Fibroblast of lung (primary cell): ENCODE measurements around the gene FBXL17. TPM values are rescaled to one million over a fixed set of nuclear protein-coding genes. Genes with fewer than 3 reads are reported as not detected.

Experiments used
- DNase-seq, 2 donors: peaks; one replicate each; pipeline versions ENCODE4 v3.0.0 to v3.0.0-alpha.2; 2010; ENCODE audit warnings: low read depth in 2 of 2
- H2AFZ ChIP-seq: 2 replicates; pipeline ENCODE4 v1.5.1; 2012; ENCODE audit warnings: low read length, control low read depth, inconsistent platforms
- H3K27ac ChIP-seq: 2 replicates; pipeline ENCODE4 v1.5.1; 2011; ENCODE audit warnings: low read length, control low read depth; ENCODE audit not compliant: insufficient read depth
- H3K27me3 ChIP-seq: 2 replicates; pipeline ENCODE4 v1.5.1; 2011; ENCODE audit warnings: mild to moderate bottlenecking, low read length; ENCODE audit not compliant: control insufficient read depth, insufficient read depth
- H3K36me3 ChIP-seq: 2 replicates; pipeline ENCODE4 v1.5.1; 2011; ENCODE audit warnings: low read length; ENCODE audit not compliant: control insufficient read depth, insufficient read depth
- H3K4me1 ChIP-seq: 2 replicates; pipeline ENCODE4 v1.5.1; 2011; ENCODE audit warnings: low read length; ENCODE audit not compliant: control insufficient read depth, insufficient read depth; ENCODE audit errors: extremely low read depth
- H3K4me2 ChIP-seq: 2 replicates; pipeline ENCODE4 v1.5.1; 2011; ENCODE audit warnings: low read length, control low read depth; ENCODE audit not compliant: insufficient read depth; ENCODE audit errors: extremely low read depth
- H3K4me3 ChIP-seq, 4 experiments: fragments of 200-600 bp in 1 of 4; sonication (generic) in 1 of 4; replicated peaks in 1 of 4; 2 replicates each; pipeline ENCODE4 v1.5.1; 2011 to 2016; ENCODE audit warnings: low read length in 4 of 4, low read depth in 3 of 4, mild to moderate bottlenecking in 3 of 4, control low read depth in 2 of 4, inconsistent platforms in 1 of 4, mixed read lengths in 1 of 4; ENCODE audit not compliant: insufficient read depth in 1 of 4; ENCODE audit errors: control extremely low read depth in 1 of 4
- H3K79me2 ChIP-seq: 2 replicates; pipeline ENCODE4 v1.5.1; 2012; ENCODE audit warnings: mild to moderate bottlenecking, low read length, inconsistent platforms; ENCODE audit not compliant: control insufficient read depth, insufficient read depth
- H3K9ac ChIP-seq: 2 replicates; pipeline ENCODE4 v1.5.1; 2011; ENCODE audit warnings: mild to moderate bottlenecking, low read length, control low read depth; ENCODE audit not compliant: insufficient read depth
- H3K9me3 ChIP-seq: 2 replicates; pipeline ENCODE4 v1.5.1; 2012; ENCODE audit warnings: low read depth, low read length; ENCODE audit not compliant: control insufficient read depth, insufficient read depth
- H4K20me1 ChIP-seq: 2 replicates; pipeline ENCODE4 v1.5.1; 2011; ENCODE audit warnings: low read length; ENCODE audit not compliant: control insufficient read depth, insufficient read depth; ENCODE audit errors: extremely low read depth
- CTCF ChIP-seq, 2 donors: IDR thresholded peaks in 1 of 2; conservative IDR thresholded peaks in 1 of 2; 1 replicate in 1 of 2; 2 replicates in 1 of 2; pipeline ENCODE4 v1.5.1; 2011 to 2012; ENCODE audit warnings: low read length in 2 of 2, control low read depth in 1 of 2, inconsistent platforms in 1 of 2, low read depth in 1 of 2, mild to moderate bottlenecking in 1 of 2
- EZH2 ChIP-seq: IDR thresholded peaks from 2 replicates; pipeline ENCODE4 v1.5.1; 2012; ENCODE audit warnings: low read length, control low read depth, mild to moderate bottlenecking; ENCODE audit errors: missing control alignments
- polyA plus RNA-seq, 2 donors: library from polyadenylated mRNA; depleted of rRNA in 1 of 2; stranded (reverse) in 1 of 2; unstranded in 1 of 2; fragments of >200 nt; gene quantifications; 2 replicates each; pipeline ENCODE4 v1.2.1, GENCODE V29; 2011 to 2012; ENCODE audit warnings: missing spikeins in 1 of 2
- total RNA-seq: library from RNA; depleted of rRNA; stranded (reverse); fragments of >200 nt; gene quantifications from 2 replicates; pipeline ENCODE4 v1.2.1, GENCODE V29; 2014

The FBXL17 gene
- total and polyA plus RNA-seq, 2 donors (not counting 1 experiment from before 2014, with no cell fraction given) = 7.1 to 8.3 TPM

- Histone ChIP-seq H3K9me3 (no peaks in the 10 kb centered on the region), H3K27me3 (no peaks in the 10 kb centered on the region), H3K4me2 (no peak overlapping the region), H3K36me3 (no peaks in the 10 kb centered on the region), H3K9ac (no peak overlapping the region), H3K27ac (no peak overlapping the region), H3K79me2 (no peaks in the 10 kb centered on the region), H3K4me3 (no peak overlapping the region), H4K20me1 (no peaks in the 10 kb centered on the region), H3K4me1 (no peaks in the 10 kb centered on the region), H2AFZ (no peak overlapping the region)
- peak in 1 of 2 donors; percentile 9 for DNase-seq
- TF ChIP-seq CTCF (conservative IDR thresholded peaks at IDR 0.05 in 1 of 2, IDR thresholded peaks at IDR 0.05 in 1 of 2; ENCODE audit: low read depth in 1 of 2, low read length in 2 of 2) (no peak), EZH2 (no peak)
Measured at GRCh38 chr5:108367679-108368334, 14.1 kb downstream of the FBXL17 start.

- no peak overlapping the region for H3K27ac ChIP-seq
- H2AFZ ChIP-seq = no peak overlapping the region
- no peaks in the 10 kb centered on the region for H3K27me3 ChIP-seq
- H3K4me3 ChIP-seq = no peak overlapping the region
- no peak for TF ChIP-seq CTCF (conservative IDR thresholded peaks at IDR 0.05 in 1 of 2, IDR thresholded peaks at IDR 0.05 in 1 of 2; ENCODE audit: low read depth in 1 of 2, low read length in 2 of 2)
- TF ChIP-seq EZH2 = no peak
- H3K79me2 ChIP-seq = no peaks in the 10 kb centered on the region
- H4K20me1 ChIP-seq = no peaks in the 10 kb centered on the region
- H3K4me1 ChIP-seq = no peaks in the 10 kb centered on the region
- H3K4me2 ChIP-seq = no peak overlapping the region
- no peak for DNase-seq
- H3K9me3 ChIP-seq = no peaks in the 10 kb centered on the region
- no peaks in the 10 kb centered on the region for H3K36me3 ChIP-seq
- H3K9ac ChIP-seq = no peak overlapping the region
Measured at GRCh38 chr5:108366500-108366899, 15.4 kb downstream of the FBXL17 start.

GRCh38 chr5:108361771-108362170, 20.1 kb downstream of the FBXL17 start:
- Histone ChIP-seq H4K20me1 (no peaks in the 10 kb centered on the region), H3K4me1 (no peaks in the 10 kb centered on the region), H3K27me3 (no peaks in the 10 kb centered on the region), H3K27ac (no peak overlapping the region), H2AFZ (no peak overlapping the region), H3K79me2 (no peaks in the 10 kb centered on the region), H3K9ac (no peak overlapping the region), H3K9me3 (no peaks in the 10 kb centered on the region), H3K36me3 (no peaks in the 10 kb centered on the region), H3K4me2 (no peak overlapping the region), H3K4me3 (no peak overlapping the region)
- TF ChIP-seq CTCF (conservative IDR thresholded peaks at IDR 0.05 in 1 of 2, IDR thresholded peaks at IDR 0.05 in 1 of 2; ENCODE audit: low read depth in 1 of 2, low read length in 2 of 2) = no peak
- no peak for TF ChIP-seq EZH2
- DNase-seq = peak in 1 of 2 donors; percentile 82
